ENCODE results near the gene DMRTA1.

The DMRTA1 gene, protein sequence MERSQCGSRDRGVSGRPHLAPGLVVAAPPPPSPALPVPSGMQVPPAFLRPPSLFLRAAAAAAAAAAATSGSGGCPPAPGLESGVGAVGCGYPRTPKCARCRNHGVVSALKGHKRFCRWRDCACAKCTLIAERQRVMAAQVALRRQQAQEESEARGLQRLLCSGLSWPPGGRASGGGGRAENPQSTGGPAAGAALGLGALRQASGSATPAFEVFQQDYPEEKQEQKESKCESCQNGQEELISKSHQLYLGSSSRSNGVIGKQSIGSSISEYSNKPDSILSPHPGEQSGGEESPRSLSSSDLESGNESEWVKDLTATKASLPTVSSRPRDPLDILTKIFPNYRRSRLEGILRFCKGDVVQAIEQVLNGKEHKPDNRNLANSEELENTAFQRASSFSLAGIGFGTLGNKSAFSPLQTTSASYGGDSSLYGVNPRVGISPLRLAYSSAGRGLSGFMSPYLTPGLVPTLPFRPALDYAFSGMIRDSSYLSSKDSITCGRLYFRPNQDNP

GRCh38 chr9:22446589-22446949 is at the start of gene DMRTA1:
DMRTA1 (plus strand) TSS chr9:22446824; CDS start chr9:22447066, 242 bp downstream.
- H3K4me3 ChIP-seq (ENCODE audit: low read depth, low read length), result peak within 1 kb of the TSS; percentile 54
- no peak for TF ChIP-seq CTCF (IDR thresholded peaks at IDR 0.05; ENCODE audit: low read depth, low read length)

DNA sequence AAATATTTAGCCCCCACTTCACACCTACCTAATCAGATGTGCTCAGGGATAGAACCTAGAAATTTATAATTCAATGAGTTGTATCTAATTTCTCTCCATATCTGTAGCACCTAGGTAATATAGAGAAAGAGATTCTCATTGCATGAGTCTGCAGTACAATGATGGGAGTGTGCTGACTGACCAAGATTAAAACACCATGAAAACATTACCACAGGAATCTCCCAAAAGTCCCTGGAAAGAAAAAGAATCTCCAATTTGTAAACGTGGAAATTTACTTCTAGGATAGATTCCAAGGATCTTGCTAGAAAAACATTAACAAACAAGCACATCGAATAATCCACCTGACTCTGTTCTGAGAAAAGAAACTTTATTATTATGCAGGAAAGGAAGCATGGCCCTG is 45.0 kb upstream of the DMRTA1 start:
- TF ChIP-seq CTCF (IDR thresholded peaks at IDR 0.05; ENCODE audit: low read depth, low read length), result no peak
- no peak overlapping the region for H3K4me3 ChIP-seq (ENCODE audit: low read depth, low read length)

GRCh38 chr9:22405869-22406659 is 40.6 kb upstream of the DMRTA1 start:
- no peak overlapping the region for H3K4me3 ChIP-seq (ENCODE audit: low read depth, low read length)
- TF ChIP-seq CTCF (IDR thresholded peaks at IDR 0.05; ENCODE audit: low read depth, low read length), result no peak

- H3K4me3 ChIP-seq (ENCODE audit: low read depth, low read length), result no peak overlapping the region
- TF ChIP-seq CTCF (IDR thresholded peaks at IDR 0.05; ENCODE audit: low read depth, low read length), result no peak
Measured at GRCh38 chr9:22413884-22414283, 32.7 kb upstream of the DMRTA1 start.

GRCh38 chr9:22415941-22416691 is 30.5 kb upstream of the DMRTA1 start:
- no peak for TF ChIP-seq CTCF (IDR thresholded peaks at IDR 0.05; ENCODE audit: low read depth, low read length)
- H3K4me3 ChIP-seq (ENCODE audit: low read depth, low read length), result no peak overlapping the region

DNA sequence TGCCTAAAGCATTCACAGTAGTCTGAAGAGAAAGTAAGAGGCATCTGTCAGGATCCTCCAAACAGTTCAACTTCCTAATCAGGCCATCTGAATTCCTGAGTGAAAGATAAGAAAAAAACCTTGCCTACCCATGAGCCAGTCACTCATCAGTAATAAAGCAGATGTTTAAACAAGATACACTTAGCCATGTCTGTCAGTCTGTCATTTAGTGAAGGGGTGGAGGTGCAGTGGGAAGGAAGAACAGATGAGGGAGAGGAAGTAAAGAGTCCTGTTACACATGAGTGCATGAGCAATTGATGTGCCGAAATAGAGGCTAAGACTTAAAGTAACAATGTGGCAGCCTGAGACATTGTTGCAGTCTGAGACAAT is 29.9 kb upstream of the DMRTA1 start:
- no peak for TF ChIP-seq CTCF (IDR thresholded peaks at IDR 0.05; ENCODE audit: low read depth, low read length)
- no peak overlapping the region for H3K4me3 ChIP-seq (ENCODE audit: low read depth, low read length)

Measured in WI38 (cell line).